Sciatic nerve (tissue), 2 donors: ENCODE results near the gene OR11L1. TPM values are rescaled to one million over a fixed set of nuclear protein-coding genes. Genes with fewer than 3 reads are reported as not detected.

Experiments
- ATAC-seq: fragments of 200-7000 bp; cut with Tn5 transposase; one replicate; pipeline ENCODE4 v1.9.1; 2020; ENCODE audit warnings: mild to moderate bottlenecking, moderate library complexity
- DNase-seq: peaks from one replicate; pipeline ENCODE4 v3.0.0-alpha.2; 2020; ENCODE audit warnings: low spot score
- intact Hi-C: fragments of 100-400 bp; cut with DNase I; formaldehyde crosslinking; loops from one replicate; pipeline ENCODE4 v1.14.2; 2022
- total RNA-seq: library from RNA; stranded (reverse); fragmentation: NEBNext Ultra II Directional; extraction: Animal tissue kit (Norgen Biotek cat#: 25700); gene quantifications from one replicate; pipeline ENCODE4 v1.2.1, GENCODE V29; 2021
- donor health status: DM: no; HTN: no; CAD: no.
- donor health status: DM: no; HTN: no; CAD: no.

The OR11L1 gene
- total RNA-seq, result not detected

DNA sequence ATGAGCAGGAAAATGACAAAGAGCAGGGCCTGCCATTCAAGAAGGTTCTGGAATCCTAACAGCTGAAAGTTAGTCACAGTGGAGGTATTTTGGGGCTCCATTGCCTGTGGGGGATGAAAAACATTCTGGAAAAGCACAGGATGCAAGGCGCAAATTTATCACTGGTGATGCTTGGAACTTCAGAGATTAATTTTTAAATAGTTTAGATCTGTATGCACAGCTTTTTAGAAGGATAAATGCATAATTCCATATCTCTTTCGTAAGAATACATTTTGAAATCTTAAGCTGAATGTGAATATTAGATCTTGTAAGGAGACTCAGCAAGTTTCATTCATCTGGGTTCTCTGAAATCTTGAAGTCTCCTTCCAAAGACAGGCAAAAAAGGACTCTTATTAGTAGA is at the start of gene OR11L1:
Gene OR11L1 (minus strand): TSS at position 101 of the 400 bp plus-strand sequence. CDS start 0 bp downstream, at position 101.
- intact Hi-C loops, result no loop called here
- DNase-seq (no peak), ATAC-seq (no peak)

DNA sequence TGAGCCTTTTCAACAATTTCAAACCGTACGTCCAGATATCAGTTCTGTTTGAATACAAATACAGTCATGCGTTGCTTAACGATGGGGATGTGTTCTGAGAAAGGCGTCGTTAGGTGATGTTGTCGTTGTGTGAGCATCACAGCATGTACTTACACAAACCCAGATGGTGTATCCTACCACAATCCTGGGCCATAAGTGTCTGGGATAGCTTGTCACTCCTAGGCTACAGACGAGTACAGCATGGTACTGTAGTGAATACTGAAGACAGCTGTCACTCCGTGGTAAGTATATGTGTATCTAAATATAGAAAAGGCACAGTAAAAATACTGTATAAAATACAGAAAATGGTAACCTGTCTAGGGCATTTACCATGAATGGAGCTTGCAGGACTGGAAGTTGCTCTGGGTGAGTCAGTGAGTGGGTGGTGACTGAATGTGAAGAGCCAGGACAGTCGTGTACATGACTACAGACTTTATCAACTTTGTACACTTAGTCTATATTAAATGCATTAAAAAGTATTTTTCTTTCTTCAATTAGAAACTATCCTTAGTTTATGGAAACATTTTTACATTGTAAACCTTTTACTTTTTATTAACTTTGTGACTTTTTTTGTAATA is 43.2 kb upstream of the OR11L1 start:
- intact Hi-C loops, result no loop called here
- ATAC-seq (no peak), DNase-seq (no peak)

DNA sequence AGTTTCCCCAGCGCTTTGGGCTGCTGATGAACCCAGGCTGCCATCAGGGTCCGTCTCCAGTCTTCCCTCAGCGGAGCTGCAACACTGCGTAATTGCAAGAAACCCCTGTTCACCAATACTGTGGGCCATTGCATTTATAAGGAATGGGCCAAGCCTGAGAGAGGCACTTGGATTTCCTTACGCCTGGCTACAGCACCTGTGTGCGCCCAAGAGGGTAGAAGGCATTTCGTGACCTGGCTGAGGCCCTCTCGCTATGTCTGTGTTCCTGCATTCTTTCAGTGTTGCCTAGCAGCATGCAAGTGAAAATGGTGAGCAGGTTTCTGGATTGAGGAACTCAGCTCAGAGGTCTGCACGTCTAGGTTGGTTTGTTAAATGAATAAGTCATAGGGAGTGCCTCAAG is 41.6 kb upstream of the OR11L1 start:
- ATAC-seq (no peak), DNase-seq (no peak)
- intact Hi-C loops, result no loop called here

- intact Hi-C loops, result no loop called here
- ATAC-seq, result no peak
- DNase-seq, result no peak
Observed at GRCh38 chr1:247865416-247865815, 23.7 kb upstream of the OR11L1 start.

- ATAC-seq, result no peak
- intact Hi-C loops, result no loop called here
Observed at GRCh38 chr1:247864644-247865043, 22.9 kb upstream of the OR11L1 start.

GRCh38 chr1:247862756-247863155 is 21.1 kb upstream of the OR11L1 start:
- intact Hi-C loops, result no loop called here
- DNase-seq (no peak), ATAC-seq (no peak)

More at GRCh38 chr1:247864644-247865043, 22.9 kb upstream of the OR11L1 start:
- DNase-seq, result no peak

DNA sequence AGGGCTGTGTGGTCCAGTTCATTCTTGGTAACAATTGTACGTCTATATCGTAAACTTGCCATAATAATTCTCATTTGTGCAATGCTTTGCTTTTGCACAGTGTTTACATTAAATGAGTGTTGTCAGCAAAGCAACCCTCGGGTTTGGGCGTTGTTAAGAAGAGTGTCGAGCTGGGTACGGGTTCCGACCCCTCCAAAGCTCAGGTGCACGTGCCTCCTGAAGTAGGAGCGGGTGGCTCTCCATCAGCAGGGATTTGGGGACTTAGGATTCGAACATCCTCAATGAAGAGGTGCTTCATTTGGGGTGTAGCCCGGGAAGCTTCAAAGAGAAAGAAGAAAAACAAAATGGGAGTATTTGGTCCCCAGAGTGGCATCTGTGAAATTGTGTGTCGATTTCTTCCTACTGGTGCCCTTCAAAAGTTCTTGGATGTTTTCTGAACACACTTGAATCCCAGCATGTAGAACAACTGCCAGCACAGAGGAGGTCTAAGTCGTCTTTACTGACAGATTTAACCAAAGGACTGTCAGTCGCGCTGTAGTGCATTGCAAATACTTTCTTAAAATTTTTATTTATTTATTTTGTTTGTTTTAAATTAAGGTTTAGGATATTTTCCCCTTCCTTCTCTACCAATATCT is 16.4 kb upstream of the OR11L1 start:
- intact Hi-C loops, result no loop called here
- no peak for ATAC-seq
- DNase-seq, result no peak

GRCh38 chr1:247857069-247857984 is 15.6 kb upstream of the OR11L1 start, which contains the start of gene TRIM58:
Gene TRIM58, plus strand, starts transcription at chr1:247857187. Its CDS starts 60 bp downstream, at chr1:247857247.
- ATAC-seq (no peak), DNase-seq (no peak)
- intact Hi-C loops, result no loop called here

DNA sequence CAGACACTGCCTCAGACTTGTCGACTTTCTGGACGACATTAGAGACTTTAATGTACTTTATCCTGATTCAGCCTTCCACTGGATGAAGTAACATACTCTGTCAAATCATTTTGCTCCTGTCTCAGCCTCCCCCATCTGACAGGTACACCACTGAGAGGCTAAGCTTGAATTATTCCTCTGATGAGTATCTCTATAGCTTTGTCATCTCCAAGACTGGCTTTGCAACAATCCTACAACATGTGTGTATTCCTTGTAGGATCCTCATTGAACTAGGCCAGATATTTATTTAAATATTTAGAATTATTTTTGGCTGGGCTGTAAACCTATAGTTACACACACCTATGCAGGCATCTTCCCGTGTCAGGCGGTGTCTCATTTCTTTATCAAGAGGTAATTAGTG is 14.2 kb upstream of the OR11L1 start:
- intact Hi-C loops, result no loop called here
- ATAC-seq, result no peak
- DNase-seq, result no peak

DNA sequence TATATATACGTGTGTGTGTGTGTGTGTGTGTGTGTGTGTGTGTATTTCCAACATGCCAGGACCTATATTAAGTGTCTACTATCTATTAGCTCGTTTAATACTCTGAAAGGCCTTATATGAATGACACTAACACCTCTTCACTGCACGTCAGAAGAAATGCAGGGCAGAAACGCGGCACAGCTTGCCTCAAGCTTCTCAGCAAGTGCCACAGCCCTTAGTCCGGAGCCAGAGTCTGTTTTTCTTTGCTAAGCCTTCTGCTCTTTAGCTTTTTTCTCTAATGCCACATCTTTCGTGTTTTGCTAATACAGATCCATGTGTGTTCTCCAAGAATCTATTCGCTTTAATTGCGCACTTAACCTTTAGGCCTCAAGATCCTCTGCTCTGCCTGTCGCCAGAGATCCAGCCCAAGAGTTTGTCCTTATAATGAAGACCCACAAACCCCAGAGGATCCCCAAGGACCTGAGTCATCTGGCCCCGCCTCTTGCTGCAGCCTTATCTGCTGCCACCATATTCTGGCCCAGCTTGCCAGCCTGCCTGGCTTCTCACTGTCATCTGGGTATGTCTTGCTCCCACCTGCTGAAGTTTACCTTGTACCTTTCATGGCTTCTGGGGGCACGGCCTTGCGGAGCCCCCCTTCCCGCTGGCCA is 13.3 kb upstream of the OR11L1 start:
- intact Hi-C loops, result no loop called here
- ATAC-seq (no peak), DNase-seq (no peak)

DNA sequence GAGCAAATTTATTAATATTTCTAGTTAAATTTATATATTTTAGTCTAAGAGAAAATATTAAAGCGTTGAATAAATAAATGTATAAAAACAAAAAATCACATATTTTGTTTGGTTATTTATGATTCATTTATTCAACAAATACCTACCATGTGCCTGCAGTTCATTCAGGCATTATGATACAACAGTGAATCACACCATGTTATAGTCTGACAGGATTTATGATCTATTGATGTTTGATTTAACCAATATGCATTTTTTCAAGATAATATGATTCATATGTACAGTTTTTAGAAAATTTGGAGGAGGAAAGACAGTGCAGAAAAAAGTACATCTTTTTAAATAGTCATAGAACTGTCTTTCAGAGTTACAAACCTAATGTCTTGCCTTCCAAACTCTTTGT is 7.9 kb upstream of the OR11L1 start:
- ATAC-seq (no peak), DNase-seq (no peak)
- intact Hi-C loops, result no loop called here

- DNase-seq (no peak), ATAC-seq (no peak)
- intact Hi-C loops, result no loop called here
Observed at GRCh38 chr1:247848346-247848745, 6.7 kb upstream of the OR11L1 start.

DNA sequence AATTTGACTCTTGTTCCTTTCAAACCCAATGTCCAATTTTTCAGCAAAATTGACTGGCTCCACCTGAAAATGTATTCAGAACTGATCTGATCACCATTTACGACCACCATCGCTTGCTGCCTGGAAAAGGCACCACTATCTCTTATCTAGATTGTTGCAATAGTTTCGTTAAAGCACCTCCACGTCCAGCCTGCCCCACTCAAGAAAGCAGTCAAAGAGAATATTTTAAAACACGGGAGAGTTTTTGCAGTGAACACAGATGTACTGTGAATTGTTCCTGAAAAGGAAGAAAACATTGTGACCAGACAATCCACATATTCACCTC is 4.0 kb upstream of the OR11L1 start:
- intact Hi-C loops, result no loop called here
- ATAC-seq, result no peak
- DNase-seq, result no peak

GRCh38 chr1:247845011-247845692 is 3.5 kb upstream of the OR11L1 start:
- no peak for DNase-seq
- no peak for ATAC-seq
- intact Hi-C loops, result no loop called here

DNA sequence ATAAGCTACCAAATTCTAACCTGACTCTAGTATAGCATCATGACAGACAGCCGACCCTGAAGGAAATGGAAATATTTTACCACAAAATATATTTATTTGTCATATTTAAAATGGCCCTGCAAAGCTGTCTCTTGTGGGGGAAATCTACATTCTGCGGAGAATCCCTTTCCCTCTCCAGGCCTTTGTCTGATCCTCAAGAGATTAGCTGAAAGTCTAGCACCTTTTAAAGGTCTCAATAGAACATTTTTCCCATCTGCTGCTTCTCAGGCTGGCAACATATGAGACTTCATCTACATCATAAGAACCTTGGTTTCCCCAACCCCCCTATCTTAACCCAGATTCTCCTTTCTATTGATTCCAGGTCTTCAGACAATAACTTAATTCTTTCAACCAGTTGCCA is 1.7 kb upstream of the OR11L1 start:
- no peak for ATAC-seq
- intact Hi-C loops, result no loop called here
- no peak for DNase-seq

- intact Hi-C loops, result no loop called here
- ATAC-seq, result no peak
- no peak for DNase-seq
Observed at GRCh38 chr1:247840818-247841217, 878 bp downstream of the OR11L1 start.

DNA sequence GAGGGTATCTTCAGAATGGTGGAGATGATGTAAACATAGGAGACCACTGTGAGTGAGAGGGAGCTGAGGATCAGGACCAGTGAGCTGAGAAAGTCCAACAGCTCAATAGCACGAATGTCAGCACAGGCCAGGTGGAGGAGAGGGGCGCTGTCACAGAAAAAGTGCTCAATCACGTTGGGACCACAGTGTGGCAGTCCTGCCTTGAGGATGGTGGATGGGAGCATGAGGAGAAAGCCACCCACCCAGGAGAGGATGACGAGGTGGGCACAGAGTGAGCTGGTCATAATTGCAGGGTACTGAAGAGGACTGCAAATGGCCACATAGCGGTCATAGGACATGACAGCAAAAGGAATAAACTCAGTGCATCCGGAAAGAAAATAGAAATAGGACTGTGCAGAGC is 8.1 kb downstream of the OR11L1 start:
- ATAC-seq (no peak), DNase-seq (no peak)
- intact Hi-C loops, result no loop called here

GRCh38 chr1:247829656-247830055 is 12.0 kb downstream of the OR11L1 start:
- no peak for DNase-seq
- intact Hi-C loops, result no loop called here
- no peak for ATAC-seq

- ATAC-seq, result no peak
- intact Hi-C loops, result no loop called here
- DNase-seq, result no peak
Observed at GRCh38 chr1:247825362-247825761, 16.3 kb downstream of the OR11L1 start.
